ENCODE results near the gene OR2H2.

OR2H2 gene

GRCh38 chr6:29627755-29628418 is 43.0 kb downstream of the OR2H2 start:
- DNase-seq (ENCODE audit: extremely low read depth in 1 of 2, low read depth in 1 of 2) = peak in 1 of 2 donors; percentile 28

DNA sequence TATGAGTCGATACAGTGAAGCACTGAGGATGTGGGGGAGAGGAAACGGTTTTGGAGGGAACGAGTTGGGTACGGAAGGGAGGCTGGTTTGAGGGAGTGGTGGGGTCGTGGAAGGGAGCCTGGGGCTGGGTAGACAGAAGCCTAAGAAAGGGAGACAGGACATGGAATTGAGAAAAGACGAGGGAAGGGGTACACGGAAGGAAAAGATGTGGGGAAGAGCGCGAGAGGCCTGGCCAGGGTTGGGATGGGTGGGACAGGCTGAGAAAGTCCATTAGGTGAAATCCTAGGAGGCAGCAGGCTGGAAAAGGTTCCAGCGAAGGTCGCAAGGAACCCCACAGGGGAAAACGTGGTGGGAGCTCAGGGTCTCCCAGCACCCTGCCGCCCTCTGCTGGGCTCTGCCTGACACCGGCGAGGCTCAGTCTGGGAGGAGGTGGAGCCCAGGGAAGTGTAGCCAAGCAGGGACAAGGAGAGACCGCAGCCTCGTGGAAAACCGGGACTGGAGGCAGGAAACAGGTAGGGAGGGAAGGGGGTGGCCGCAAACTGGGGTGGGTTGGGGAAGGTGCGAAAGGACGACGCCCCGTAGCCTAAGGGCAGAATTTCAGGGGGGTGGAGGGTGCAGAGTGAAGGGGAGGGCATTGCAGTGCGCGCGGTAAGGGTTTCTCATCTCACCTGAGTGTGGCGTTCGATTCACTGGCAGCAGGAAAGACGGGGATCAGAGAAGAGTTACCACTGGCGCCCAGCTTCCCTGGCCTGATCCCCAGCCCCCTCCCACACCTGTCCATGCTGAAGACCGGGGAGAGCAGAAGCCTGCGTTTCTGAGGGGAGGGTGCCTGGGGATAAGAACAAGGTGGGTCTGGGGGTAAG is 43.7 kb downstream of the OR2H2 start:
- DNase-seq (ENCODE audit: extremely low read depth in 1 of 2, low read depth in 1 of 2) = peak in 1 of 2 donors; percentile 27

GRCh38 chr6:29629571-29629970 is 44.6 kb downstream of the OR2H2 start:
- no peak for DNase-seq (ENCODE audit: extremely low read depth in 1 of 2, low read depth in 1 of 2)

GRCh38 chr6:29630315-29630714 is 45.4 kb downstream of the OR2H2 start:
- no peak for DNase-seq (ENCODE audit: extremely low read depth in 1 of 2, low read depth in 1 of 2)

DNA sequence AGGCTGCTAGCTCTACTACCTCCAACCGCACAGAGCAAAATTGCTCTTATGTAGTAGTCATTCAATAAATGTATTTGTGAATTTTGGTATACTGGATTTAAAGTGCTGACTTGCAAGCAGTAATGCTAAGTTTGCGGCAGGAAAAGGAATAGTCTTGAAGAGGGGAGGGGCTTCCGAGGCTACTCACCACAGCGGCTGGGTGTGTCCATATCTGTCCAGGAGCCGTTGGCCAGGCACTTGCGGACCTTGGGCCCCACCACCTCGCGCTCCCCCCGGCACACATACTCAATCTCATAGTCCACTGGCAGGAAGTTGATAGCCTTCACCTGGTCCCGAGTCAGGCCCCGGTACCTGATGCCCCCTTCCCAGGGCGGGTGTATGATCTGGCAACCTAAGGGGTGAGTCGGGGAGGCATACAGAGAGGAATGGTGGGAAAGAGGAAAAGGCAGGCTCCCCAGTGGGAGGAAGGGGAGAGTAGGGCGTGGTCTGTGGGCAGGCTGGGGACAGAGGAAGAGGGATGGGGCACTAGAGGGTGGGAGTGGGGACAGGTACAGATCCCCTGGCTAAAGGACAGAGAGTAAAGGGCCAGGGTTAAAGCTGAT is 46.4 kb downstream of the OR2H2 start:
- no peak for DNase-seq (ENCODE audit: extremely low read depth in 1 of 2, low read depth in 1 of 2)

DNA sequence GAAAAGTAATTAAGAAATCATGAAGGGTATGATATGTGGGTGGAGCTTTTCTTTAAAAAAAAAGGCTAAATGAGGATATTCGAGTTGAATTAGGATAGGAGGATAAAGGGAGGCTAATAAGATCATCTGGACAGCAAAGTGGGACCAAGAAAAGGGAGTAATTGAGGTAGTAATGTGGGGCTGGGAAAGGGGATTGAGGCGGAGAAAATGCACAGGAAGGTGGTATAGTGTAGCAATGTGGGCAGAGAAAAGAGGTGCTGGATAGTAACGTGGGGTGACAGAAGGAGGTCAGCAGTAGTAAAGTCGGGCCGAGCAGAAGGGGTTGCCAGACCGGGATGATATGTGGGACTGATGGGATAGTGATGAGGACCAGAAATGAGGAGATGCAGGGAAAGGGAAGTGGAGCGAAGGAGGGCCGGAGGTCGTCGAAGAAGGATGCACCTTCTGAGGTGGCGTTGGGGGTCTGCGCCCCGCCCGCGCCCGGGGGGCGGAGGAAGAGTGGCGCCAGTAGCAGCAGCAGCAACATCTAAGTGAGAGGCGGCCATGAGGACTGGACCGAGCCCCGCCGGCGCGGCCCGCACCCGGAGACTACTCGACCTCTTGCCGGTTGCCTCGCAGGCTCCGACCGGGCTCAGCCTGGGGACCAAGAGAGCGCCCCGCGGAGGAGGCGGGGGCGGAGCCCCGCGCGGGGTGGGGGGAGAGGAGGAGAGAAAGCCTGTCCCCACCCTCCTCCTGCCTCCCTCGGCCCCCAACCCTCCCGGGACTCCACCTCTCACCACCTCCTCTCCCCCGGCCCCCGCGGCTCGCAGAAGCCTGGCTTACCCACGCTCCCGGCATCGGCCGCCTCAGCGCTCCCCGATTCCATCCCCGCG is 47.2 kb downstream of the OR2H2 start:
- peak in 1 of 2 donors; percentile 49 for DNase-seq (ENCODE audit: extremely low read depth in 1 of 2, low read depth in 1 of 2)

DNA sequence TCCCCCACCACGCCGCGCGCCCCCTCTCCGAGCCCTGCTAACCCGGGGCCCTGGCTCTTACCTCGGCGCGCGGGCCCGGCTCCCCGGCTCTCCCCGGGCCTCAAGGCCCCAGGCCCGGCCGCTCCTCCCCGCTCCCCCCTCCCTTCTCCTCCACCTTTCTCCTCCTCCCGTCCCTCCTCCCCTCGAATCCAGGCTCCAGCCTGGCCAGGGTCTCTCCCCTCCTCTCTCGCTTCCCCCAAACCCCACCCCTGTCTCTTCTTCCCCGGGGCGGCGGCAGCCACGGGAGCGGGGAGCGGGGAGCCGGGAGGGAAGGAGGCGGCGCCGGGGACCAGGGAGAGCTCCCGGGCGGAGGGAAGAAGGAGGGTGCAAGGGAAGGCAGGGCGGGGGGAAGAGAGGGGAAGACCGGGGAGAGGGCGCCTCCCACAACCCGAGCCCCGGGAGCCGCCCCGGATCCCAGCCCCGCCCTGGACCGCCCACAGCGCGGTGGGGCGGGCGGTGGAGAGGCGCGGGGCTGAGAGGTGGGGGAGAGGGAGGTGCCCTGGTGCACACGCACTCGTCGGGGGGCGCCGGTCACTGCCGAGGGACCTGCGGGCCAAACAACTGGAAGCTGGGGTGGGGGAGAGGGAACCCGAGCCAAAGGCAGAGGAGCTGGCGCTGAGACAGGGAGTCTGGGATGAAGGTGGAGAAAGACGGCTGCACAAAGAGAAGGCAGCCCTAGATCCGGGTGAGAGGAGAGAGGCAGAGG is 48.0 kb downstream of the OR2H2 start, which contains the start of gene GABBR1:
Gene GABBR1 (minus strand): TSS at position 395 of the 745 bp plus-strand sequence. CDS start 798 bp downstream, outside the sequence.
- DNase-seq (ENCODE audit: extremely low read depth in 1 of 2, low read depth in 1 of 2) = peak in 1 of 2 donors; percentile 52

DNA sequence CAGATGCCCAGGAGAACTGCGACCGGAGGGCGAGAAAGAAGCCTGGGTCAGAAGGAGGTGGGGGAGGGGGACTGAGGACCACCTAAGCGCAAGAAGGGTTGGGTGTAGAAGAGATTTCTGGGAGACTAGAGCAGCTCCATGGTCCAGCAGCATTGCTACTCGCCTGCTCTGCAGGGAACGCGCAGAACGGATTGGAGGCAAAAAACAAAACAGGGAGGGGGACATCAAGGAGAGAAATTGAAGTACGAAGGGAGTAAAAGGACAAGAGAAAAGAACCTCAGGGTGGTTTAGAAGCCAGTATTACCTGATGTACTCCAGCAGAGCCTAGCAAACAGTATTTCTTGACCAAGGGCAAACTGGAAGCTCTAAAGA is 48.6 kb downstream of the OR2H2 start:
- no peak for DNase-seq (ENCODE audit: extremely low read depth in 1 of 2, low read depth in 1 of 2)

DNA sequence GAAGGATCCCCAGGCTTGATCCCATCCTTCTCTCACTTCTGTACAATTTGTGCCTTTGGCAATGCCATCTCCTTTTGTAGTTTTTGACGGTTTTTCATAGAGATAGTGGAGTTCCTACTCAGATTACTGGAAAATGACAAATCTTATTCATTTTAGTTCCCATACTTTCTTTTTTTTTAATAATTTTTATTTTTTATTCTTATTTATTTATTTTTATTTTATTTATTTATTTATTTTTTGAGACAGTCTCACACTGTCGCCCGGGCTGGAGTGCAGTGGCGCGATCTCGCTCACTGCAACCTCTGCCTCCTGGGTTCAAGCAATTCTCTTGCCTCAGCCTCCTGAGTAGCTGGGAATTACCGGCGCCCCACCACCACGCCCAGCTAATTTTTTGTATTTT is 52.3 kb downstream of the OR2H2 start:
- DNase-seq (ENCODE audit: extremely low read depth in 1 of 2, low read depth in 1 of 2) = no peak

Measured in activated CD8-positive, alpha-beta memory T cell treated with anti-CD3 and anti-CD28 coated beads for 1 hour (primary cell).